Stimulated activated CD4-positive, alpha-beta T cell treated with anti-CD3 and anti-CD28 coated beads, Interleukin-15, amount 100 ng/mL, for 24 hours (primary cell): ENCODE results near the gene EDA2R.

ENCODE experiments used
- DNase-seq: peaks from one replicate; pipeline ENCODE4 v3.0.0-alpha.2; 2020

EDA2R gene

DNA sequence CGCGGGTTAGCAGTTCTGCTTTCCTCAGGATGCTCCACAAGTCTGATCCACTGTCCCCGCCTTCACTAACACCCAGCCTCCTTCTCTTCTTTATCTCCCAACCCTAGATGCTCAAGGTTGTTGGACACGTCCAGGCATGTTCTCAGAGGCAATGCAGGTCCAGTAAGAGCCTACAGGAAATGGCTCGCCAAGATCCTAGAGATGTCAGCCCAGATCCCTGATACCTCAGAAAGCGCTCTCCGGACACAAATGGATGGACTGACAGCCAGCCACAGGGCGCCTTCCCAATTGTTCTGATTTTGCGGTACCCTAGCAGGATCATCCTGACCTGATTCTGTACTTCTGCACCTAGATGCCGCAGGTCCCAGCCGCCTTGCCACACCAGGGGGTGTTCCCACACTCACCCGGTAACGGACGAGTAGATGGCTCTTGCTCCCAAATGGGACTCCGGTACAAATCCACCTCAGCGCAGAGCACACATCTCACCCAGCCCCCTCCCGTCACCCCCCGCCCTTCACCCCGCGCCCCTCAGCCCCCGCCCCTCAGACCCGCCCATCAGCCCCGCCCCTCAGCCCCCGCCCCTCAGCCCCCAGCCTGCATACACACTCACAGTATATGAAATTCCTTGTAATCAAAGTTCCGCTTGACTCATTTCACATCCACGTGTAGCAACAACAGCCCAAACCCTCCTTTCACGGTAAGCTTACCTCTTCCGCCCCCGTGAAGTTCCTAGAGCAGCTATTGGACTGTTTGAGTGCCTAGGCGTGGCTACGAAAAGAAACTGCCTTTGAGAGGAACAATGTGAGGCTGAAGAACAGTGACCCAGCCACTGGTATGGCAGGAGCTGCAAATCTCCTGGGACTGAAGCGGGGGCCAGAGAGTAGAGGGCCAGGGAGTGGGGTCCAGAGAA lies at the start of gene EDA2R:
Gene EDA2R (minus strand): TSS at position 488 of the 910 bp plus-strand sequence. CDS start 23,058 bp downstream, outside the sequence.
- DNase-seq: peak; percentile 39

DNA sequence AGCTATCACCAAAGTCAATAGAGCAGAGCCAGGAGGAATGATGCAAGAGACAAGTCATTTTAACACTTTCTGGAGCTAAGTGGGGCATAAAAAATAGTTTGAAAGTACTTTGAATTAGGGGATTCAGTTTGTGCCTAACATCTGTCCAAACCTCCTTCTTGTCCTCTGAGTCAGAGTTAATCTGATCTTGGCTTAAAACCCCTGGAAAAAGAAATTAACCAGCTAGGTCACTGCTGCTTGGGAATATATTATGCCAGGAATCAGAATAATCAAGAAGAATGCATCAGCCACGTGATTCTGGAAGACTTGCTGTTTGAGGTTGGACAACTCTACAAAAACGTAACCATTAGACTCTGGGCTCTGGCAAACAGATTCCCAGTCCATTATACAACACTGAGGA lies 45.3 kb upstream of the EDA2R start:
- no peak for DNase-seq

DNA sequence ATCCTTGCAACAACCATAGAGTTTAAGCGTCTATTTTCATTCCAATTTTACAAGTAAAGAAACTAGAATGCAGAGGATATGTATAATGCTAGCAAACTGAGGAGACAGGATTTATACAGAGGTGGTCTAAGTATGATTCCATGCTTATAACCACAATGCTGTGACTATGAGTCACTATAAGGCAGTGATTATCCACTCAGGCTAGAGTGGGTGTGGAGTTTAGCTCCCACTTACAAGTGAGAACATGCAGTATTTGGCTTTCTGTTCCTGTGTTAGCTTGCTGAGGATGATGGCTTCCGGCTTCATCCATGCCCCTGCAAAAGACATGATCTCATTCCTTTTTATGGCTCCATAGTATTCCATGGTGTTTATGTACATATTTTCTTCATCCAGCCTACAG lies 41.6 kb upstream of the EDA2R start:
- DNase-seq: no peak

DNA sequence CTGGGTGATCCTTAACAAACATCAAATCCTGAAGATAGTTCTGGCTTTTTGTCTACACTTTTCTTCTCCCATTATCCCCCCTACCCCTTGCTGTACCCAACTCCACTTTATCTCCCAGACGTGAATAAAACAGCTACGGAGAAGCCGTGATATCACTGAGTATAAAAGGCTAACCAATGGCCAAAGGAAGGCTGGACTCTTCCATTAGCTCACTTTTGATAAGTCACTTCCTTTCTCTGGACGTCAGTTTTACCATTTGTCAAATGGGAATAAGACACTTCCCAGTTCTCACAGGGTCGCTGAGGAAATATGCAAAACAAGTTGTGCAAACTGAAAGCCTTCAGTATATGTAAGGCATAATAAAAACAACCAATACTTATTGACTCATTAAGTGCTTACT lies 38.6 kb upstream of the EDA2R start:
- DNase-seq: no peak

- no peak for DNase-seq
These were observed 38.1 kb upstream of the EDA2R start for GRCh38 chrX:66676990-66677389.

- DNase-seq: no peak
These were observed 37.5 kb upstream of the EDA2R start for GRCh38 chrX:66676413-66676812.

GRCh38 chrX:66675541-66675940 lies 36.7 kb upstream of the EDA2R start:
- no peak for DNase-seq

DNA sequence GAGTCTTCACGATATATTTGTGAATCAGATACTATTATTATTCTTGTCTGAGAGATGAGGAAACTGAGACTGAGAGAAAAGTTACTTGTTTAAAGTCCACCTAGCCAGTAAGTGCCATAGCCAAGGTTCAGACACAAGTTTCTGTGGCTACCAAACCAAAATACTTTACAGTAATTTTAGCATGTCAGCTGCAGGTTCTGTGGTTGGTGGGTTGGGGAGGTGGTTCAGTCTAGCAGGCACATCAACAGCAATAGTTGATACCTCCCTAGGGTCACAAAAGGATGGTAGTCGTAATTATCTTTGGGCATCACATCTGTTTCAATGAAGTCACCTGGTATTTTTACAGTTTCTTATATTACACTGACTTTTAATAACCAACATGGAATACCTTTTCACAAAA lies 35.6 kb upstream of the EDA2R start:
- no peak for DNase-seq

DNA sequence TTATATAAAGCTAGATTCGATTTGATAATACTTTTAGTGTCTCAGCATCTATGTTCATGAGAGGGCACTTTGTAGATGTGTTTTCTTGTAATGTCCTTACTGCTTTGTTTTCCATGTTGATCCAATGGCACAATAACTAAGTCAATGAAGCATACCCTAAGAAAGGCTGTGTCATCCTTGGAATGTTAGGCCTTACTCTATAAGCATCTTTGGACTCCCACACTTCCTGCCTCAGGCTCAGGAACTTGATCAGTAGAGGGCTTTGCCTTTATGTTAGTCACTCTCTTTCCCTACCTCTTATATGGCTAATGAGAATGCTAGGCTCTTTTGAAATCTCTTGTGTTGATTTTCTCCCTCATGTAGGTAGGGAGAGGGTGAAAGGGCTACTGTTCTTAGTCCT lies 33.2 kb upstream of the EDA2R start:
- DNase-seq: no peak

DNA sequence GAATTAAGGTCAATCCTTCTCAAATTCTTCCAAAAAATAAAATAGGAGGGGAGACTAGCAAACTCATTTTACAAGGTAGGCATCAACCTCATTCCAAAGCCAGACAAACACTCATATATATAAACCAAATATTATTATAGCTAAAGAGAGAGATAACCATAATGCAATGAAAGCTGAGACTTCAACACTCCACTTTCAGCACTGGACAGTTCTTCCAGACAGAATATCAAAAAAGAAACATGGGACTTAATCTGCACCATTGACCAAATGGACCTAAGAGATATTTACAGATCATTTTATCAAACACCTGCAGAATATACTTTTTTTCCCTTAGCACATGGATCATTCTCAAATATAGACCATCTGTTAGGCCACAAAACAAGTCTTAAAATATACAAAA lies 15.5 kb upstream of the EDA2R start:
- DNase-seq: no peak

GRCh38 chrX:66635360-66635759 lies 3.5 kb downstream of the EDA2R start:
- DNase-seq: no peak

DNA sequence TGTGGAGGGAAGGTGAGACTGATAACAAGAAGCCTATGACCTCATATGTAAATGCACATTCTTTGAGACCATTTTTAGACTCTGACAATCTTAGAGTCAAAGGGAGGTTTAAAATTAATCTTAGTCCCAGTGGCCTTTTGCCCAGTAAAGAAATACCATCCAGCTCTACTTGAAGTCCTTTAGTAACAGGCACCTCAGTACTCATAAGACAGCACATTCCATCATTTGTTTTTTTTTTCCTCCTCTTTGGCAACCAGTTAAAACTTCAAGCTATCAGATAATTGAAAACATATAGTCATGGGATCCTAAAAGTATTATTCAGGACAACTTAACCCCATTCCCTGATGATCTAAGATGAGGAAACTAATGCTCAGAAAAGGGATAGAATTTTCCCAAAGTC lies 4.6 kb downstream of the EDA2R start:
- no peak for DNase-seq

GRCh38 chrX:66633541-66633940 lies 5.3 kb downstream of the EDA2R start:
- DNase-seq: no peak

- no peak for DNase-seq
These were observed 5.9 kb downstream of the EDA2R start for GRCh38 chrX:66632981-66633380.

- DNase-seq: no peak
These were observed 6.4 kb downstream of the EDA2R start for GRCh38 chrX:66632473-66632872.

- no peak for DNase-seq
These were observed 13.4 kb downstream of the EDA2R start for GRCh38 chrX:66625525-66625924.

GRCh38 chrX:66622209-66622608 lies 16.7 kb downstream of the EDA2R start:
- DNase-seq: no peak

GRCh38 chrX:66616944-66617343 lies 21.9 kb downstream of the EDA2R start:
- no peak for DNase-seq

DNA sequence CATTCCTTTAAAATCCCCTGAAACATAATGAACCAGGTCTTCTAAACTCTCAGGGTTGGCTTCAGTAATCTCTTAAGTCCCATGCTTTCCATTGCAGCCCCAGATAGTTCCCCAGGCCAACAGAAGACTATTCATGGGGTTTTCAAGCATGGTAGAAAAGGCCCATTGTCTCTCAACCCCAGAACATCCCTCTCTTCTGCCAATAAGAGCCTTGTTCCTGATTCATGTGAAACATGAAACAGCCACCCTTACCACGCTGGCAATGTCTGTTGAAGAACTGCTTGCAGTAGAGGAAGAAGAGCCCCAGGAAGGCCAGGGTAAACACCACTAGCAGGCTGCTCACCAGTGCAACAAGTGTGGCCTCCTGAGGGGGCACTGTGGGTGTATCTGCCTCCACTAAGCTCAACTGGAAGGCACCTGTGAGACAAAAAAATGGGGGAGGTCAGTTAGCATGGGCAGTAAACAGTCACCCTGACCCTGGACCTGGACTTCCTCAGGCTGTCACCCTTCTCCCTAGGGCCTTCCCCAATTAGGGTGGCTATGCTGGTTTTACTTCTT lies 36.4 kb downstream of the EDA2R start:
- no peak for DNase-seq

GRCh38 chrX:66601522-66601921 lies 37.4 kb downstream of the EDA2R start:
- DNase-seq: no peak

- no peak for DNase-seq
These were observed 59.7 kb downstream of the EDA2R start for GRCh38 chrX:66579219-66579618.

- no peak for DNase-seq
These were observed 84.9 kb downstream of the EDA2R start for GRCh38 chrX:66553973-66554372.

GRCh38 chrX:66547847-66548369 lies 91.0 kb downstream of the EDA2R start:
- DNase-seq: no peak
